NCI-H2227 (cell line): Measurements from ENCODE around the gene ECE1.
A peak's percentile ranks its signal among the peaks of the same experiment; 100 is the strongest.
"Not testable (repeated sequence)": the region's sequence is repeated elsewhere in the genome, so short reads cannot be mapped to it uniquely, and the experiment has no call there.

Source experiments
- DNase-seq: peaks from one replicate; lab custom pipeline; 2025; ENCODE audit not compliant: unreplicated experiment; lab: John Stamatoyannopoulos, UW

The ECE1 gene

DNA sequence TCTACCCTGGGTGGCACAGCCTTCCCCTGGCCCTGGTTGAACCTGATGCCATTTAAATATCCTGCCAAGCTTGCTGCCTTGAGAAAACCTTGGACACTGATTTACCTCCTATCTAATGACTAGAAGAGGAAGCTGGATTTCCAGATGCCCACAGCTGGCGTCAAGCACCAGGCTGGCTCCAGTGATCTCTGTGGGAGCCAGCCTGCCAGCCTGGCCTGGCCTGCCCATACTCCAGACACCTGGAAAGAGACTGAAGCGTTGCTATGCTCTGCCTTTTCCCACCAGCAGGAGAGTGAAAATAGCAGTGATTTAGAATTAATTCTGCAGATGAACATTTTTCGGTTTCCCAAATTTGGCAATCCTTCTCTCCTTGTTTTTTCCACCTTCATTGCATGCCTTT, 102.0 kb downstream of the ECE1 start:
- no peak for DNase-seq

DNA sequence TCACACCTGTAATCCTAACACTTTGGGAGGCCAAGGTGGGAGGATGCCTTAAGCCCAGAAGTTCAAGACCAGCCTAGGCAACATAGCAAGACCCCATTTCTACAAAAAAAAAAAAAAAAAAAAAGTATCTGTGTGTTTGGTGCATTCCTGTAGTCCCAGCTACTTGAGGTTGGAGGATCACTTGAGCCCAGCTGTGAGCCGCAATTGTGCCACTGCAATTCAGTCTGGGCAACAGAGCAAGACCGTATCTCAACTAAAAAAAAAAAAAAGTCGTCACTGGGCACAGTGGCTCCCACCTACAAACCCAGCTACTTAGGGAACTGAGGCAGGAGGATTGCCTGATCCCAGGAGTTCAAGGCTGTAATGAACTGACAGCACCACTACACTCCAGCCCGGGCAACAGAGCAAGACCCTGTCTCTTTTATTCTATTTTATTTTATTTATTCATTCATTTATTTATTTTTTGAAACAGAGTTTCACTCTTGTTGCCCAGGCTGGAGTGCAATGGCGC, 105.0 kb downstream of the ECE1 start:
- DNase-seq: no peak

DNA sequence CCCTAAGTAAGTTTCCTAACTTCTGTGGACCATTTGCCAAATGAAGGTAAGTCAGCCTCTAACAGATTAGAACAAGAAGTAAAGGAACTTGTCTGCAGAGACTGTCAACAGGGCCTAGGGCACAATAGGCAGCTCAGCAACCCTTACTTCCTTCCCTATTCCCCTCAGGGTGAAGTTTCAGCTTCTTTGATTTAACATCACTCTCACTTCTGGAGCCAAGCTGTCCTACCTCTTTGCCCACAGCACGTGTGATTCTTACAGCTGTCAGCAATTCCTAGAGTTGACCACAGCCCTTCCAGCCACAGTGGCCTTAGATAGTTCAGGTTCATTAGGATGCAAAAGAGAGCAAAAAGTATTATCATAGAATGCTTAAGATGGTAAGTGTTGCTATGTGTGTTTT, 106.0 kb downstream of the ECE1 start:
- no peak for DNase-seq

DNA sequence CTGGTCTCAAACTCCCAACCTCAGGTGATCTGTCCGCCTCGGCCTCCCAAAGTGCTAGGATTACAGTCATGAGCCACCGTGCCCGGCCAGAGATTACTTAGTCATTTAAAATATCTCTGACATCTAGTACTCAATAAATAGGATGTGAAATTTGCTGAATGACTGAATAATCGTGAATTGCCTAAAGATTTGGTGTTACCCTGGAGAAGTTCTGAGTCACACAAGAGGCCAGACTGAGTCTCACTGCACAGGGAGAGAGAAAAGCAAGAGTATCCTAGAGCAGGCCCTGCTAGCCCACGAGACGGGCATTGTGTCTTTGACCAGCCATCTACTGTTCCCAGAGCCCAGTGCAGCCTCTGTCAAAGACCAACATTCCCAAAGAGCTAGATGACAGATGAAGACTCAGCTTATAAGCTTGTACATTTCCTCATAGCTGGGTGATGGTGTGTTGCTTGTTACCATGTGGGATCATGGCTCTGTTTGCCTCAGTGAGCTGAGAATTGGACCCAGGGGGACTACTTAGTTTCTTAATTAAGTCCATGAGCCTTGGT, 108.0 kb downstream of the ECE1 start:
- DNase-seq: no peak

DNA sequence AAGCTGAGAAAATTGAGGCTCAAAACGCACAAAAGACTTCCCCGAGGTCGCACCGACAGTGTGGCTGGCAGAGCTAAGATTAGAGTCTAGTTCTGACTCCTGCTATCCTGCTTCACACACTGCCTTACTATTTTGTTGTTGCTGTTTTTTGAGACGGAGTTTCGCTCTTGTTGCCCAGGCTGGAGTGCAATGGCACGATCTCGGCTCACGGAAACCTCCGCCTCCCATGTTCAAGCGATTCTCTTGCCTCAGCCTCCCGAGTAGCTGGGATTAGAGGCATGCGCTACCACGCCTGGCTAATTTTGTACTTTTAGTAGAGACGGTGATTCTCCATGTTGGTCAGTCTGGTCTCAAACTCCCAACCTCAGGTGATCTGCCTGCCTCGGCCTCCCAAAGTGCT, 112.0 kb downstream of the ECE1 start:
- DNase-seq: not testable (repeated sequence)

DNA sequence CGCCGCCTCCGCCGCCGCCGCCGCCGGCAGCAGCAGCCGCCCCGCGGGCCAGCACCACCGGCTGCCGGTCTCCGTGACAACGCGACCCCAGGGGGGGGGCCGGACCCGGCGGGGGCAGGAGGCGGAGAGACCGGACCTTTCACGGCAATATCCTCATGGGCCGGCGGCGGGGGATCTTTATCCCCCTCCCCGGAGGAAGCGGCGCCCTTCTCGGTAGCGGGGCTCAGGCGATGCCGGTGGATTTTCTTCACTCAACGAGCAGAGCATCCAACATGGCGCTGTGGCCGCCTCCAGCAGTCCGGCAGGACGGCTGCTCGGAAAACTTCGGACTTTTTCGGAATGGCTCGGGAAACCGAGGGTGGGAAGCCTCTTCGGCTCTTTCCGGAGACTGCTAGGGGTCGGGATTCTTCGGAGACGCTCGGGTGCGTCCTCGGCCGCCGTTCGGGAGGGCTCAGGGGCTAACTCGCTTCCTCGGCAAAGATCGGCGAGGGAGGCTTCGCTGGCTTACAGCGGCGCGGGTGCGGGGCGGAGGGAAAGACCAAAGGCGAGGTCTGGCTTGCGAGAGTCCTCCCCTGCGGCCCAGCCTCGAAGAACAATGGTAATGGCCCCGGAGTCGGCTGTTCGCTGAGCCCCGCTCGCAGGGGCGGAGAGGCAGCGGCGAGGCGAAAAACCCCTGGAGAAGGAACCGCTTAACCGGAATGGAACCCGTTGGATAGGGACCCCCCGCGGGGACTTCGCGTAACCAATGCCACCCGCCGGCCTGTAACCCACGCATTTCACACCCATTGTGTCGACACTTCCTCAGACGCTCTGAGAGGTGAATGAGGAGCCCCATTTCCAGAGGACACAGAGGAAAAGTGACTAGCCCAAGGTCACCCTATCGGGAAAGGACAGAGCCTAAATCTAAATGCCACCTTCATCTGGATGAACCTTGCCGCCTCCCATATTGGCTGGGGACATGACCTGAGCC, 113.4 kb downstream of the ECE1 start, which contains the start of gene EIF4G3:
TSS of gene EIF4G3 (minus strand) at position 312 of the 970 bp plus-strand sequence. CDS start 174,155 bp downstream, outside the sequence.
- DNase-seq: peak; percentile 100

DNA sequence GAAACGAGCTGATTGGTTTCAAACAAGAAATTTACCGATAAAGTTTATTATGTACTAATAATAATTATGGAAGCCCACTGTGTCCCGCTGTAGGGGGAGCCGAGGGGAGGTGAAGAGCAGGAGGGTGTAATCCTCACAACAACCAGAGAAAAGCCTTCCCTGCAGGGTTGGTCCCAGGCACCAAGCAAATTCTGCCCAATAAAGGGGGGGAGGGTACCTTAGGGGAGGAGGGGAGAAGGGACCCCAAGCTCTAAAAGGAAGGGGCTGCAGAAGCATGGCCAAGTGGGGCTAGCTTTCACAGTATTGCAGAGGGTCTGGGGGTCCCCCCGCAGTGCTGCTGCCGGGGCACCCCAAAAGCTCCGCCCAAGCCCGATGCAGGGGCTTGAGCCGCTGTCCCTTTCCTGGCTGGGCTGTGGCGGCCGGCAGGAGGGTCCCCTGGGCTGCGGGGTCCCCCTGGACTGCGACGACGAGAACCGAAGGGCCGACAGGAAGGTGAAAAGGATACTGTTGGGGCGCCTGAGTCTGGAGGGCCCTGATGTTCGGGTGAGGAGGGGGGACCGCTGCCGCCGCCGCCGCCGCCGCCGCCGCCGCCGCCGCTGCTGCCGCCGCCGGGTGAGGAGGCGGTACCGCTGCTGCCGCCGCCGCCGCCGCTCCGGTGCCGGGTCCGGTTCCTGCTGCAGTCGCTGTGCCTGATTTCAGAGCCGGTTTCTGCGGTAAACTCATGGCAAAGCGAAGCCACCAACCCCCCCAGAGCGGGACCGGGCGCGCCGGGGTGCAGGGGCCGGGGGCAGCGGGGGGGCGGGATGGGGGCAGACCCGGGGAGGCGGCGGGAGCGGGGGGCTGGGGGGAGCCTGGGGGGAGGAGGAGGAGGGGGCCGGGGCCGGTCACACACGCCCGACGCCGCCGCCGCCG, 114.3 kb downstream of the ECE1 start:
- peak; percentile 47 for DNase-seq

DNA sequence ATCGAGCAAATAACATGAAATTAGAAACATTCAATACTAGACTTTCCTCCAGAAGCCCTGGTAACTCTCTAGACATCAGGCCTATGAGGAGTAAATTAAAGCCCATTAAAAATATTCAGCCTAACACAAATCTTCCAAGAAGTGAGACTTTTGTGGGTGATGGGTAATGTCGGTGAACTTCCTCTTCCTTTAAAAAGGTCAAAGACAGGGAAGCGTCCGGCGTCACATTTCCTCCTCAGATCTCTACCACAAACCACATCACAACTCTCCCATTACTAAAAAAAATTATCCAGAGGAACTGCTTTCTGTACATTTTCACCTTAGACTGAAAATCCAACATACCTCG, 115.0 kb downstream of the ECE1 start:
- DNase-seq: no peak

DNA sequence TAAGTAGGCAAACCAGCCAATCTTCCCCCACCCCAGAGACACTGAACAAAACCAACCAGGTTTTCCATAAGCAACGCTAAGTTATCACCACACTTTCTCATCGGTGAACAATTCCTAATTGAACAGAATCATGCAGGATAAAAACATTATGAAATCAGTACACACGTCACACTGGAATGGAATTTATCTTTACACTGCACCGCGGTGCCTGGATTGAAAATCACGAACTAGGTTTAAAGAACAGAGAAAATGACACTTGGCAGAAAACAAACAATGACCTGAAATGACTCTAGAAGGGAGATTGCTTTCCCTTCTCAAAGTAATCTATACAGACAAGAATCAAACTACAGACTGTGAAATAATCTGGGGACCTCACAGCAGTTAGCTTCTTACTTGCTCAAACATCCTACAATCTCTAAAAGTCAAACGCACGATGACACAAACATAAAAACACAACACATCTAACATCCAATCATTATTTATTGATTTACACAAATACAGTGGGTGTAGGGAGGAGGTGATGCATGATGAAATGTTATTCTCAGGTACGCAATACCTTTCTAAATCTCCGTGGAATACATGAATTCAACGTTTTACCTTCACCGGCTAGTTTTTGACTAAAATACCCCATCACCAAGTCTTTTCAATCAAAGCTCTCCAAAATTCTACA, 115.5 kb downstream of the ECE1 start:
- DNase-seq: no peak

DNA sequence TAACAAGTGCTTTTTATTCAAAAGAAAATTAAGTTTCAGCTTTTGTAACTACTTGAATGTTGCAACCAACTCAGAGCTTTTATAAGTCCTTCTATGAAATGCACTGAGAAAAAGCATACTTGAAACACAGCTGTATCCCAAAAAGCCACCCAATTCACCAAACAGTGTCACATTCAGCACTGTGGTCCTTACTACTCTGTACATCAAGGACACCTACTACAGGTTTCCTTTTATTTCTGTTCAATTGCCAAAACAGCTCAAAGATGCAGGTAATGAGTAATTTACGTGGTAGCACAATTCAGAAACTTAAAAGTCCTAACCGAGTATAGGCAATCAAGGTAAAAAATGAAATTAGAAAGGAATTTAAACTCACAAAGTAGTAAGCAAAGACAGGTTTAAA, 116.0 kb downstream of the ECE1 start:
- no peak for DNase-seq

DNA sequence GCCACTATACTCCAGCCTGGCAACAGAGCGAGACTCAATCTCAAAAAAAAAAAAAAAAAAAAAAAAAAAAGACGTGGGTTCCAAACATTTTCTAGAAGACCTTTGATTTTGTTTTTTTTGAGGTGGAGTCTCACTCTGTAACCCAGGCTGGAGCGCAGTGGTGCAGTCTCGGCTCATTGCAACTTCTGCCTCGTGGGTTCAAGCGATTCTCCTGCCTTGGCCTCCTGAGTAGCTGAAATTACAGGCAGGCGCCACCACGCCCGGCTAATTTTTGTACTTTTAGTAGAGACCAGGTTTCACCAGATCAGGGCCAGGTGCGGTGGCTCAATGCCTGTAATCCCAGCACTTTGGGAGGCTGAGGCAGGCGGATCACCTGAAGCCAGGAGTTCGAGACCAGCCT, 117.2 kb downstream of the ECE1 start:
- DNase-seq: not testable (repeated sequence)

DNA sequence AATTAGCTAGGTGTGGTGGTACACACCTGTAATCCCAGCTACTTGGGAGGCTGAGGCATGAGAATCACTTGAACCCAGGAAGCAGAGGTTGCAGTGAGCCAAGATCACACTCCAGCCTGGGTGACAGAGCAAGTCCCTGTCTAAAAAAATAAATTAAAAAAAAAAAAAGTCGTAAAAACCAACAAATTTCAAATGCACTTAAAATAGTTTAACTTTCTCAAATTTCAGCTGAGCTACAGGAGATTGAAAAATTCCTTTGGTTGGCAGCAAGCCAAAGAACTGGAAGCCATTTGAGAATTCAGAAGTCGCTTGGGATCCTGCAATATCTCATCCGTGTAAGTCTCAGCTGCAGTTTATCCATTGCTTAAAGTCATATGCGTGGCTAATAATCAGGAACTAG, 119.4 kb downstream of the ECE1 start:
- peak; percentile 6 for DNase-seq

DNA sequence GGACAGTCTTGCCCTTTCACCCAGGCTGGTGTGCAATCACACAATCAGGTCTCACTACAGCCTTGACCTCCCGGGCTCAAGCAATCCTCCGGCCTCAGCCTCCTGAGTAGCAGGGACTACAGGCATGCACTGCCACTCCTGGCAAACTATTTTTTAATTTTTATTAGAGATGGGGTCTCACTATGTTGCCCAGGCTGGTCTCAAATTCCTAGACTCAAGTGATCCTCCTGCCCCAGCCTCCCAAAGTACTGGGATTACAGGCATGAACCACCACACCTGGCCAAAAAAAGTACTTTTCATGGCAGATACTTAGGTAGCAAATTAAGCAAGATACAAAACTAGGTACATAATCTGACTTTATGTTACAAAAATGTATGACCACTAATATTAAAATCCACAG, 121.8 kb downstream of the ECE1 start:
- no peak for DNase-seq
